ELR (cell line): Measurements from ENCODE around the gene AP5Z1.
A peak's percentile ranks its signal among the peaks of the same experiment; 100 is the strongest.
"Not testable (repeated sequence)": the region's sequence is repeated elsewhere in the genome, so short reads cannot be mapped to it uniquely, and the experiment has no call there.

Experiments
- DNase-seq: peaks from one replicate; pipeline ENCODE4 v3.0.0-alpha.2; 2015; ENCODE audit warnings: low read depth

Gene AP5Z1

DNA sequence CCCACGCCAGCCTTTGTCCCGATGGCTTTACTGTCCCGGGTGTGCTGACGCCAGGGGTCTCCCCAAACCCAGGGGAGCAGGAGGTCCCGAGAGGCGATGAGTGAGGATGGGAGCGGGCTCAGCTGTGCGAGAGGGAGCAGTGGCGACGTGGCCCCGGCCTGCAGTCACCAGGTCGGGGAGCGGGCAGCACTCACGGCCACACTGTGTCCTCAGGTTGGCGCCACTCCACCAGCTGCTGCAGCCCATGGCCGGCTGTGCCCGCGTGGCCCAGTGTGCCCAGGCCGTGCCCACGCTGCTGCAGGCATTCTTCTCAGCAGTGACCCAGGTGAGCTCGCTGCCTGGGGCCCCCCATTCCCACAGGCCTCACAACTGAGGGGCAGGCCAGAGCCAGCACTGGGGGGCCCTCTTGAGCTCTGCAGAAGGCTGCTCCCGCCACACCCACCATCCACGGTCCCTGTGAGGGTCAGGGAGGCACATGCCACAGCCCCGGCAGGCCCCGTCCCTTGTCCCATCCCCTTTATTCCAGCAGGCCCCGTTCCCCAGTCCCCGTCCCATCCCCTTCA, 13.3 kb downstream of the AP5Z1 start:
- DNase-seq, result no peak

DNA sequence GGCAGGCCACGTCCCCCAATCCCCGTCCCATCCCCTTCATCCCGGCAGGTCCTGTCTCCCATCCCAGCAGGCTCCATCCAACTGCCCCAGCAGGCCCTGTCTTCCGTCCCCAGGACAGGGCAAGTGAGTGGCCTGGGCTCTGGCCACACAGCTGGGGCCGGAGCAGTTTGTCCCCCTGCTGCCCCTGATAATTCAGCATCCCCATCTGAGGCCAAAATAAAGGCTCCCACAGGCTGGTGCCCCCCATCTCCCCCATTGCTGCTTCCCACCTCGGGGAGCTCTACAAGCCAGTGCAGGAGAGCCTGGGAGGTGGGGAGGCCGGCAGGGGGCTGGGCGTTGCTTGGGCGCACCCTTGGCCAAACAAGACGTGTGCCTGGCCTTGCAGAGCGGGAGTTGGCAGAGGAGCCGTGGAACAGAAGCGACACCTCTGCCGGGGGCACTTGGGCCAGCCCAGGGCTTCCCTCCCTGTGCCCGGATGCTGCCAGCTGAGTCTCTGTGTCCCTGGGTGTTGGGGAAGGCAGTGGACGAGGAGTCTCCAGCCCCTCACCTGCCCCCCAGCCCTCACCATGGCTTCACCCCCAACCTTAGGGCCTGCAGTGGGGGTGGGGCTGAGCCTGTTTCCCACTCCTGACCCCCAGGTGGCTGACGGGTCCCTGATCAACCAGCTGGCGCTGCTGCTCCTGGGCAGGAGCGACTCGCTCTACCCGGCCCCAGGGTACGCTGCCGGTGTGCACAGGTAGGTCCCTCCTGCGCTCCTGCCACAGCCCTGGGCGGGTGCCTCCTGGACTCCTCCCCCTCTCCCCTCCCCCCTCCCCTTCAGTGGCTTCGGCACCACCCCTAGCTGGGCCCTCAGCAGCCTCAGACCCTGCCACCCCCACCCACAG, 14.0 kb downstream of the AP5Z1 start:
- DNase-seq, result no peak

DNA sequence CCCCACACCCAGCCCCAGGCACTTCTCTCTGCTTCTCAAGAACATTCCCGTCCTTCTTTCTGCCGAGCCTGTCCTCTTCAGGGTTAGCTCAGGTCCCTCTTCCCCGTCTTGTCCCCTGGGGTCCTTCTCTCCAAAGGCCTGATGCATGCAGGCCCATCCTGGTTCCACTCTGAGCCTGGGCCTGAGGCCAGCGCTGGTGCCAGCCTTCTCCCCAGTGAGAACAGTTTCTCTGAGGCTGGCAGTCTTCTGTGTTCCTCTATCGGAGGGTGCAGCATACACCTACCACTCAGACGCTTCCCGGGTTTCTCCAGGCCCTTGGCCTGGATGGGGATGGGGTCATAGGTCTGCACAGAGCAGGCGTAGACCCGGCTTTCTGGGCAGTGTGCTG, 14.6 kb downstream of the AP5Z1 start:
- no peak for DNase-seq

DNA sequence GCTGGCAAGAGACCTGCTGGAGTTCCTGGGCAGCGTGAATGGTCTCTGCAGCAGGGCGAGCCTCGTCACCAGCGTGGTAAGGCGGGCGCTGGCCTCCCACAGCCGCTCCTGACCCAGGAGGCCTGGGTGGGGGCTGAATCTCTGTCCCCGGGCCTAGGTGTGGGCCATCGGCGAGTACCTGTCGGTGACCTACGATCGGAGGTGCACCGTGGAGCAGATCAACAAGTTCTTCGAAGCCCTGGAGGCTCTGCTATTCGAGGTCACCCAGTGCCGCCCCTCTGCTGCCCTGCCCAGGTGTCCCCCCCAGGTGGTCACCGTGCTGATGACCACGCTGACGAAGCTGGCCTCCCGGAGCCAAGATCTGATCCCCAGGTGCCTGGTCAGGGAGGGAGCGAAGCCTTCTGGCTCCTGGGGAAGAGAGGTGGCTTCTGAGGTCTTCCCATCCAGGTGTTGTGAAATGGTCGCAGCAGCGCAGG, 15.1 kb downstream of the AP5Z1 start:
- no peak for DNase-seq

DNA sequence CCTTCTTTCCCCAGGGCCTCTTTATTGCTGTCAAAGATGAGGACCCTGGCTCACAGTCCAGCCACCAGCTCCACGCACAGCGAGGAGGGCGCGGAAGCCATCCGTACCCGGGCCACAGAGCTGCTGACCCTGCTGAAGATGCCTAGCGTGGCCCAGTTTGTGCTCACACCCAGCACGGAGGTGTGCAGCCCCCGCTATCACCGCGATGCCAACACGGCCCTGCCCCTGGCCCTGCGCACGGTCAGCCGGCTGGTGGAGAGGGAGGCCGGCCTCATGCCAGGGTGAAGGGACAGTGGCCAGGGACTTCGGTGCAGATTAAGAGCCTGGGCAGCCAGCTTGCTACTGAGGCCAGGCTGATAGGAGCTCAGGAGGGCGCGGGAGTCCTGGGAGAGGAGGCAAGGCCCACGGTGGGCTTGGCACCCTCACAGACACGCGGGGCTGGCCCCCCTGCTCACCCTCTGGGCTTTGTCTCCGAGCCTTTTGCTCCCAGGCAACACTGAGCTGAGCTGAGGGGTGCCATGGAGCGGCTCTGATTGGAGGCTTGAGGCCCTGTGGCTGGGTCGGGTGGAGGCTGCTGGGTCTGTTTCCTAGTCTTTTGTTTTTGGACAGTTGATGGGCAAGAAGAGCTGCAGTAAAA, 15.8 kb downstream of the AP5Z1 start:
- DNase-seq, result no peak

DNA sequence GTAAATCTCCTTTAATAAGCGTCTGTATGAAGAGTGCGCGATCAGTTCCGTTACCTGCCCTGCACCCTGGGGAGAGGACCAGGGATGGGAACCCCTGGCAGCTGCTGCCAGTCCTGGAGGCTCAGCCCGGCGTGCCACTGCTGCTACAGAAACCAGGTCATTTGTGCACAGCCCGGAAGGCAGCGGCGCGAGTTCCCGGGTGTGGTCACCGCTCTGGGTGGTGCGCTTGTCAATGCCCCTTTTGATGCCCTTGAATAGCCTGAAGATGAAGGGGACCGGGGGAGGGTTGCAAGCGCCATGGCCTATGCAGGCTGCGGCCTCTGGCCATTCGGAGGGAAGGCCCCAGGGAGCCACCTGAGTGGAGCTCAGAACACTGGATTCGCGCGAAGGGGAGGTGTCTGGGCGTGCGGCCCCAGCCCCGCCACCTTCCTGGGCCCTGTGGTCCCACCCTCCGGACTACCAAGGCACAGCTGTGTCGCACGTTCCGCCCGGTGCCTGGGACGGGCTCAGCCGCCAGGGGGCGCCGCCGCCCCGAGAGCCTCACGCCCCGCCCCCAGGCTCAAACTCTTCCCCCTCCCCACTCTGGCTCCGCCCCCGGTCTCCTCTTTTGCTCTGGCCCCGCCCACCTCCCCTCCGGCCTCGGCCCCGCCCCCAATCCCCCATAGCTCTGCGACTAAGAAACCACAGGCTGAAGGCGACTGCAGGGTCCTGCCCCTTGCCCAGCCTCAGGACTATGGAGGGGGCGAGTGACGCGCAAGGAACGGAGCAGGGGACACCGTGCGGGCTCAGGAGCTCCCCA, 16.5 kb downstream of the AP5Z1 start:
- peak; percentile 49 for DNase-seq

DNA sequence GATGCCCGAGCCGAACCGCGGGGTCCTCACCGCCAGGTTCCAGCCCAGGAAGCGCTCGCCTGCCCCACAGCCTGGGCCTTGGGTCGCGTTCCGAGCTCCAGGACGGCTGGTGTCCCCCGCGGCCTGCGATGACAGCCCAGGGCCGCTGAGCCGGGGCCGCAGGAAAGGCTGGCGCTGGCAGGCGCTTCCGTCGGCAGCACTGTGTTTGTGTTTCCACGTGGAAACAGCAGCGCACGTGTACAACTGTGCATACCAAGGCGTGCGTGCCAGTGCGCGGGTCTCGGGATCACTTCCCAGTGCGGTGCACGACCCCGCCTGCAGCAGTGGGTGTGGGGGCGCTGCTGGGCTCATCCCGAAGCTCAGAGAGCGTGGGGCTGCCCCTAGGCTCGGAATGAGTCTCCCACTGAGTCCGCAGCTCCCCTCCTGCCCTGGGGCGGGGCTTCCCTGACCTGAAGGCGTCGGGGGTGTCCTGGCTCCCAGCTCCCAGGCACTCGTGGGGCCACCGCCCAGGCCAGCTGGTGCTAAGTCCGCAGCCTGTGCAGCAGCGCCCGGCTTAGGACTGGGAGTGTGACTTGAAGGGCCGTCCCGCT, 17.2 kb downstream of the AP5Z1 start:
- DNase-seq, result no peak

DNA sequence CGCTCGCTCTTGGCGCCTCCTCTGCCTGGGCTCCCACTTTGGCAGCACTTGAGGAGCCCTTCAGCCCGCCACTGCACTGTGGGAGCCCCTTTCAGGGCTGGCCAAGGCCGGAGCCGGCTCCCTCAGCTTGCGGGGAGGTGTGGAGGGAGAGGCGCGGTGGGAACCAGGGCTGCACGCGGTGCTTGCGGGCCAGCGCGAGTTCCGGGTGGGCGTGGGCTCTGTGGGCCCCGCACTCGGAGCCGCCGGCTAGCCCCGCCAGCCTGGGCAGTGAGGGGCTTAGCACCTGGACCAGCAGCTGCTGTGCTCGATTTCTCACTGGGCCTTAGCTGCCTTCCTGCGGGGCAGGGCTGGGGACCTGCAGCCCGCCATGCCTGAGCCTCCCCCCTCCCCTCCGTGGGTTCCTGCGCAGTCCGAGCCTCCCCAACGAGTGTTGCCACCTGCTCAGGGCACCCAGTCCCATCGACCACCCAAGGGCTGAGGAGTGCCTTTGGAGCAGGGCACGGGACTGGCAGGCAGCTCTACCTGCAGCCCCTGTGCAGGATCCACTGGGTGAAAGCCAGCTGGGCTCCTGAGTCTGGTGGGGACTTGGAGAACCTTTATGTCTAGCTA, 18.1 kb downstream of the AP5Z1 start:
- DNase-seq, result not testable (repeated sequence)

DNA sequence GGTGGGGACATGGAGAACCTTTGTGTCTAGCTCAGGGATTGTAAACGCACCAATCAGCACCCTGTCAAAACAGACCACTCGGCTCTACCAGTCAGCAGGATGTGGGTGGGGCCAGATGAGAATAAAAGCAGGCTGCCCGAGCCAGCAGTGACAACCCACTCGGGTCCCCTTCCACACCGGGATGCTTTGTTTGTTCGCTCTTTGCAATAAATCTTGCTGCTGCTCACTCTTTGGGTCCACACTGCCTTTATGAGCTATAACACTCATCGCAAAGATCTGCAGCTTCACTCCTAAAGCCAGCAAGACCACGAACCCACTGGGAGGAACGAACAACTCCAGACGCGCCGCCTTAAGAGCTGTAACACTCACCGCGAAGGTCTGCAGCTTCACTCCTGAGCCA, 18.7 kb downstream of the AP5Z1 start:
- DNase-seq, result not testable (repeated sequence)

DNA sequence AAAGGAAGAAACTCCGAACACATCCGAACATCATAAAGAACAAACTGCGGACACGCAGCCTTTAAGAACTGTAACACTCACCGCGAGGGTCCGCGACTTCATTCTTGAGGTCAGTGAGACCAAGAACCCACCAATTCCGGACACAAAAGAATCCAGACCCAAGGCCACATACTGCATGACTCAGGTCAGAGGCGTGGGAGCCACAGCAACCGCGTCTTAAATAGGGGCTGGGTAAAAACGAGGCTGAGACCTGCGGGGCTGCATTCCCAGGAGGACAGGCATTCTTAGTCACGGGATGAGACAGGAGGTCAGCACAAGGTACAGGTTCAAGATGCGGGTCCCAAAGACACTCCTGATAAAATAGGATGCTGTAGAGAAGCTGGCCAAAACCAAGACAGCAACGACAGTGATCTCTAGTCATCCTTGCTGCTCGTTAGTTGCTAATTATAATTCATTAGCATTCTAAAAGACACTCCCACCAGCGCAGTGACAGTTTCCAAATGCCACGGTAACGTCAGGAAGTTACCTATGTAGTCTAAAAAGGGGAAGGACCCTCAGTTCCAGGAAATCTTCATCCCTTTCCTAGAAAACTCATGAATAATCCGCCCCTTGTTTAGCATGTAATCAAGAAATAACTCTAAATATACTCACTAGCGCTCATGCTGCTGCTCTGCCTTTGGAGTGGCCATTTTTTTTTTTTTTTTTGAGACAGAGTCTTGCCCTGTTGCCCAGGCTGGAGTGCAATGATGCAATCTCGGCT, 19.3 kb downstream of the AP5Z1 start:
- peak; percentile 21 for DNase-seq

DNA sequence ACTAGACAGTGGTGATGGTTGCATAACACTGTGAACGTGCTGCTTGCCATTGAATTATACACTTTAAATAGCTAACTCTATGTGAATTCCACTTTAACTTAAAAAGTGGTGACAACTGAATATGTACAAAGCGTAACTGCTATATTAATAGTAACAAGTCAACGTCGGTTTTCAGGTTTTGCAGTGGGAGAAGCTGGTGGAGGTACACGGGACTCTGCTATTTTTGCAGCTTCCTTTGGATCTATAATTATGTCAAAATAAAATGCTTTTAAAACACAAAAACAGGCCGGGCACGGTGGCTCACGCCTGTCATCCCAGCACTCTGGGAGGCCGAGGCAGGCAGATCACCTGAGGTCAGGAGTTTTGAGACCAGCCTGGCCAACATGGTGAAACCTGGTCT, 21.0 kb downstream of the AP5Z1 start:
- DNase-seq, result no peak

DNA sequence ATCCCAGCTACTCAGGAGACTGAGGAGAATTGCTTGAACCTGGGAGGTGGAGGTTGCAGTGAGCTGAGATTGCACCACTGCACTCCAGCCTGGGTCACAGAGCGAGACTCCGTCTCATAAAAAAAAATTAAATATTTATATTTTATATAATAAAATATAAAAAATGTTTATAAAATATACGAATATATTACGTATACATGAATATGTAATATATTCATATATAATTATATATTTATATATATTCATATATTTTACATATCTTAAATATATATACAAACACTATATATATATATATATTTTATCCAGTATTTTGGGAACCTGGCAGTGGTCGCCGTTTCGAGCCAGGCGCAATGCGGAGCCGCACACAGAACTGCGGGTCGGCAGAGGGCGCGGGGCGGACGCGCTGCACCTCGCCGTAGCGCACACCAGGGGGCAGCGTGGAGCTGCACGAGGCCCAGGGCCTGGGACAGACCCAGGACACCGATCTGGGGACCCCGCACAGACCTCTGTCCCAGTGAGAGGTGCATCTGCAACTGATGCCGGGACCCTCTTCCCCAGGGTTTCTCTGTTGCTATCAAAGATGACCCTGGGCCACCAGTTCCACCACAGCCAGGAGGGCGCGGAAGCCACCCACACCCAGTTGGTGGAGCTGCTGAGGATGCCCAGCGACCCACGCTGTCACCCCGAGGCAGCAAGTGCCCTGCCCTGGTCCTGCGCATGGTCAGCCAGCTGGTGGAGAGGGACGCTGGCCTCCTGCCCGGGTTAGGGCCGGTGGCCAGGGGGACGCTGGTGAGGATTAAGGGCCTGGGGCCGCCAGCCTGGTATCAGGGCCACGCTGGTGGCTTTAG, 22.7 kb downstream of the AP5Z1 start:
- DNase-seq, result peak; percentile 47

DNA sequence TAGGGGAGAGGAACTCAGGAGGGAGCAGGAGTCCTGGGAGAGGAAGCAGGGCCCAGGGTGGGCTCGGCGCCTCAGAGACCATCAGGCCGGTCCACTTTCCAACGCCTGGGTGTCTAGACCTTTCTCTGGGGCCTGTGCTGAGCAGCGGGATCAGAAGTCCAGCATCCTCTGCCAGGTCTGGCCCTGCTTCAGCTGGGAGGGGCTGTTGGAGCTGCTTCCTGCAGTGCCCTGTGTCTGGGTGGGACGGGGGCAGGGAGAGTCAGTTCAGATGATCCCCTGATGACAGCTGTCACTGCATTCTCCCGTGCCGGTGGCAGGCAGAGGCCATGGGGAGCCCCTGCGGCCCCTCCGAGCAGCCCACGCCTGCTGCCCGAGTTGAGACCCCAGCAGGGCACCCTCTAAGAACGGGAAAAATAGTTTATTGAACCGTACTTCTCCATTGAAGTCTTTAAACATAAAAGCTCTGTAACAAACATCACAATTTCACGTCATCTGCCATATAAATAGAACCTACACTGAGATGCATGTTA, 23.3 kb downstream of the AP5Z1 start:
- DNase-seq, result no peak

DNA sequence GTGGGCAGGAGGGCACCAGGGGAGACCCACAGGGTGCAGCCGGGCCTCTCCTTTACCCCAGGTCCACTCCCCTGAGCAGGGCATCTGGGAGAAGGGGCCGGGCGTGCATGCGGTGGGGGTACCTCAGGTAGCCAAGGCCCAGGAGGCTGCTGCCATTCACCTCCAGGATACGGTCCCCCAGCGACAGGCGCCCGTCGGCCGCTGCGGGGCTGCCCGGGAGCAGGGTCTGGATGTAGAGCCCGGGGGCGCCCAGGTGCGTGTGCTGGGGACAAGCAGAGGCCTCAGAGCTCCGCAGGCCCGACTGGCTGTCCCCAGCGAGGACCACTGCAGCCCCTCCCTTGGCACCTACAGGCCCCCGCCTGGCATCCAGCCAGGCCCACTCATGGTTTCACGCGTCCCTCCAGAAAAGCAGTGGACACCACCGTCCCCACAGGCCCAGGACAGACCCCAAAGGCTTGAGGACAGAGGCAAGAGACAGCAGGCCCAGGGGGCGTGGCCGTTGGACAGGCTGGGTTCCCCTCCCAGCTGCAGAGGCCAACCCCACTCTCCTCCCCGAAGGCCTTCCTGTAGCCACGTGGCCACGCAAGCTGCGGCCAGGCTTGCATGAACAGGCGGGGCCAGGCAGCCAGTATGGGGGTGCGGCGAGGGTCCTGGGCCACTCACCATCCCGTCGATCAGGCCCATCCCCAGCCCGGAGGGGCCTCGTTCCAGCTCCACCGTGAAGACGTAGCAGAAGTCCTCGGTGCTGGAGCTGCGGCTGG, 24.3 kb downstream of the AP5Z1 start:
- no peak for DNase-seq

DNA sequence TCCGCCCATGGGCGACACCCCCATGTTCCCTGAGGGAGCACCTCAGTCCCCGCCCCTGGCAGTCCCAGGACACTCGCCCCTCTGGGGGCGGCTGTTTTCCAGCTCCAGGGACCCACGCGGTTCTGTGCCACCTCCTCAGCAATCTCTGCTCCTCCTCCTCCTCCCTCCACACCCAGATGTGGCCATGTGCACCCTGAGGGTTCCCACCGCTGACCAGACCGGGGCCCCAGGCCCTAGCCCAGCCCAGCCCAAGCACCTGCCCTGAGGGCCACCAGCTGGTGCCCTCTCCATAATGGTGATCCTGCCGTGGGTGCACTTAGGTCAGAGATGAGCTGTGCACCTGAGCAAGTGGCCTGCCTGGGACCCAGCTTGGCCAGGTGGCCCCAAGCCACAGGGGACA, 25.1 kb downstream of the AP5Z1 start:
- no peak for DNase-seq

DNA sequence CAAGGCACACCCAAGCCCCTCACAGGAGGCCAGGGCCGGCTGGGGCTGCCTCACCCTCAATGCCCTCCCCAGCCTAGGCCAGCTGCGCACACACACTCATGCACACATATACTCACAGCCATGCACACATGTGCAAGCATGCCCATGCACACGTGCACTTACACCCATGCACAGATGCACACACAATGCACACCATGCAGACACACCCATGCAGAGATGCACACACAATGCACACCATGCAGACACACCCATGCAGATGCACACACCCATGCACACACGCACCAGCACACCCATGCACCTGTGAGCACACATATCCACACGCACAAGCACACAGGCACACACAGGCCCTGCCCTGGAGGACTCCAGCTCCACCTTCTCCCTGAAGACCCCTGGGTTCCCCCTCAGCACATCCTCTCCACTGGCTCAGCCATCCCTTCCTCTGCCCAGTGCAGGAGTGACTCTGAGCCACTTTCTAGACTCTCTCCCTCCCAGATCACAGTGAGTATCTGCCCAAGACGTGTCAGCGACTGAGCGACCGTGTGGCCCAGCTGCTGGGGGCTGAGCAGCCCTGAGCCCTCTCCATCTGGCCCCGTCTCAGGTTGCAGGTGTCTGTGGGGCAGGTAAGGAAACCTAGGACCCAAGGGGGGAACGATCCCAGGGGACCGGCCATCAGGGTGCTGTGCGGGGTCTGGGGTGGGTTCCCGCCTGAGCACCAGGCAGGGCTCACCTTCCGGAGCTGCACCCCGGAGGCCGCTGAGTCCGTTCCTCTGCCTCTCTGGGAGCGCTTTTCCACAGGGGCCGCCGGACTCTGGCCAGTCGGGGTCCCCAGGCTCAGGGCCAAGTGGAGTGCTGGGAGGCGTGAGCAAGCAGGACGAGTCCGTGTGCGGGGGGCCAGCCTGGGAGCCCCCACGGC, 25.8 kb downstream of the AP5Z1 start:
- DNase-seq, result no peak

DNA sequence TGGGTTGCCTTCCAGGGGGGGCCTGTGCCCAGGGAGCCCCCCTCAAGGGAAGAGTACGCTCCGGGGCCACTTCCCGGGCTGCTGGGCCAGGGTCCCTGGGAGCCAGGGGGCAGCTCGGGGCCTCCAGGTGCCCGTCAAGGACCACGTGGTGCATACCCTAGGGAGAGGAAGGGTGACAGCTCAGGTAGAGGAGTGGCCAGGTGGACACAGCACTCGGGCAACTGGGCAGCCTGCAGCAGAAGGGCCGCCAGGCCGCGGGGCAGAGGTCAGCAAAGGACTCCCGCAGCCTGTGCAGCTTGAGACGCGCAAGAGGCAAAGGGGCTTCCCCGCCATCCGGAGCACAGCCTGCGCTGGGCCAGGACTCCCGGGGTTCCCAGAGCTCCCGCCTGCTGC, 26.4 kb downstream of the AP5Z1 start:
- DNase-seq, result no peak

DNA sequence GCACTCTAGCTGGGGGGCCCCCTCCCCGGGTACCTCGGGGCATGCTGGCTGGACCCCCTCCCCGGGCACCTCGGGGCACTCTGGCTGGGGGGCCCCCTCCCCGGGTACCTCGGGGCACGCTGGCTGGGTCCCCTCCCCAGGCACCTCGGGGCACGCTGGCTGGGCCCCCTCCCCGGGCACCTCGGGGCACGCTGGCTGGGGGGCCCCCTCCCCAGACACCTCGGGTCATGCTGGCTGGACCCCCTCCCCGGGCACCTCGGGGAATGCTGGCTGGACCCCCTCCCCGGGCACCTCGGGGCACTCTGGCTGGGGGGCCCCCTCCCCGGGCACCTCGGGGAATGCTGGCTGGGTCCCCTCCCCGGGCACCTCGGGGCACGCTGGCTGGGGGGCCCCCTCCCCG, 27.2 kb downstream of the AP5Z1 start:
- not testable (repeated sequence) for DNase-seq
